Fibroblast of villous mesenchyme (primary cell): ENCODE measurements around the gene HEPACAM2. TPM values are rescaled to one million over a fixed set of nuclear protein-coding genes. Genes with fewer than 3 reads are reported as not detected.

ENCODE experiments used
- DNase-seq: peaks from one replicate; pipeline ENCODE4 v3.0.0-alpha.2; 2010; ENCODE audit warnings: low read depth
- H3K4me3 ChIP-seq: 2 replicates; pipeline ENCODE4 v1.5.1; 2011; ENCODE audit warnings: low read depth, mild to moderate bottlenecking, low read length
- CTCF ChIP-seq: IDR thresholded peaks from 2 replicates; pipeline ENCODE4 v1.5.1; 2012; ENCODE audit warnings: low read depth, mild to moderate bottlenecking, low read length; ENCODE audit not compliant: insufficient read depth
- total RNA-seq: library from RNA; depleted of rRNA; stranded (reverse); fragments of >200 nt; gene quantifications from 2 replicates; pipeline ENCODE4 v1.2.3, GENCODE V29; 2012

Gene HEPACAM2
- total RNA-seq, 1 donor, result not detected

- peak; percentile 96 for DNase-seq
- TF ChIP-seq CTCF, result no peak
- peak within 1 kb of the TSS; percentile 92 for H3K4me3 ChIP-seq
Observed at GRCh38 chr7:93231799-93232672, 5.8 kb upstream of the HEPACAM2 start, which contains the start of gene VPS50. VPS50 (plus strand) TSS chr7:93232366; CDS start chr7:93232468, 102 bp downstream.

DNA sequence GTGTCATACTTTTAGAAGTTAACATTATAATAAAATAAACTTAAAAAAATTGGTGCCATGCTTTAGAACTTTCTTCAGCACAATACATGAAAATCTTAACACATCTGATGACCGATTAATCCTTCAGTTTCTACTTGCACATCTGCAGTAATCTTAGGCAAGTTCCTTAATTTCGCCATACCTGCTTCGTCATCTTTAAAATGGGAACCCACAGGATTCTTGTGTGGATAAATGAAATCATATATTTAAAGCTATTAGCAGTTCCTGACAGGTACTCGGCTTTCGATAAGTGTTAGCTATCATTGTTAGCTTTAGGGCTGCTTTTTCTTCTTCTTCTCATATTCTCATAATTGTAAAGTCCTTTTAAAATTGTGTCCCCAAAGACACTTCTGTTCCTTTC is 5.0 kb upstream of the HEPACAM2 start:
- no peak for DNase-seq
- peak overlapping the region; percentile 92 for H3K4me3 ChIP-seq
- no peak for TF ChIP-seq CTCF

DNA sequence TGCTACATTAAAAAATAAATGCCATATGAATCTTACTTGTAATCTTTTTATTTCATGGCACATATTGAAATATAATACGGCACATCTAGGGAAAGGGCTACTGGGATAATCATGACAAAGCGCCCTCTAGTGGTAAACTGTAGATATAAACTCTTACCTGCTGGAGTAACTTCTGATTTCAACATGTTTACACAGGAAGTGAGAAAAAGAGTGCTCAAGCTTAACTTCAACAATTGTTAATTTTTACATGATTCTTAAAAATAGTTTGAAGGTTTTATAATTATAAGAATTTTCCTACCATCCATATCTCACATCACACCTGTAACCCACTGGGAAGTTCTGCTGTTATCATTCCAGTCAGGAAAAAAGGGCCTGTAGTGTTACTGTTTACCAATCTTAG is 2.0 kb upstream of the HEPACAM2 start:
- peak; percentile 70 for TF ChIP-seq CTCF
- DNase-seq, result peak; percentile 75
- no peak overlapping the region for H3K4me3 ChIP-seq

GRCh38 chr7:93219868-93220267 is 6.4 kb downstream of the HEPACAM2 start:
- no peak for DNase-seq
- no peak overlapping the region for H3K4me3 ChIP-seq
- TF ChIP-seq CTCF, result no peak

- H3K4me3 ChIP-seq, result no peak overlapping the region
- DNase-seq, result no peak
- TF ChIP-seq CTCF, result no peak
Observed at GRCh38 chr7:93218997-93219827, 7.1 kb downstream of the HEPACAM2 start.

DNA sequence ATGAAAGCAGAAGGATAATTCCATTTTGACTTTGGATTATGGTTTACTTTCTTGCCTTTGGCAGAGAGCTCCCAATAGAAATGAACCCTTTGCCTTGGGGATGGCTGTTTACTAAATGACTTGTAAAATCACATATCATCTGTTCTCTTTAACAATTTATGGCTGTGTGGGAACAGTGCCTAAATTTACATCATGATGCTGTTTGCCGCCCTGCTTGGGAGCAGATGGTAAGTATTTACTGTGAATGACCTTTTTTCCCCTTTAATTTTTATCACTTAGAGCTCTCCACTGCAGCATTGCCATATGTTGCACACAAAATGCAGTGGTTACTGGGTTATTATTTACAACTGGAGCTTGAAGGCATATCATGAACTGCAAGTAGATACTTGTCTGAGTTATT is 13.4 kb downstream of the HEPACAM2 start:
- H3K4me3 ChIP-seq, result no peak overlapping the region
- TF ChIP-seq CTCF, result no peak
- DNase-seq, result no peak
